K562 (cell line): ENCODE data around the gene ERRFI1. TPM values are rescaled to one million over a fixed set of nuclear protein-coding genes. Genes with fewer than 3 reads are reported as not detected.

ENCODE experiments used
- ATAC-seq: fragments of 200-7000 bp; cut with Tn5 transposase; 3 replicates; pipeline ENCODE4 v1.9.1; 2020; ENCODE audit warnings: moderate library complexity
- BruUV-seq: library from RNA; stranded (reverse); fragments of 400-500 nt; replicated peaks from 2 replicates; lab custom pipeline; 2021; lab: Mats Ljungman, UMichigan
- CTCF ChIA-PET: fragments of 300-600 bp; formaldehyde crosslinking; extraction: SDS; loops from one replicate; lab custom pipeline; 2021; ENCODE audit warnings: low intra/inter-chr PET ratio; lab: Yijun Ruan, JAX
- POLR2A ChIA-PET: fragments of 300-600, 350-650 bp; sonication (Branson Sonifier 250); formaldehyde crosslinking; extraction: SDS; loops from one replicate; lab custom pipeline; 2021; ENCODE audit warnings: antibody characterized with exemption, inconsistent platforms; lab: Yijun Ruan, JAX
- DNase-seq, 4 experiments: peaks; one replicate each; pipeline versions ENCODE4 v3.0.0 to v3.0.0-alpha.2; 2011 to 2018; ENCODE audit warnings: low spot score in 3 of 4, mixed read lengths in 3 of 4; ENCODE audit errors: extremely low read depth in 1 of 4
- FAIRE-seq: peaks from 2 replicates; lab custom pipeline; 2011; peaks lifted over from hg19 to GRCh38; lab: Jason Lieb, UNC
- H2AFZ ChIP-seq: 2 replicates; pipeline ENCODE4 v1.6.0; 2011; ENCODE audit warnings: low read depth, low read length, control low read depth, inconsistent platforms
- H3K27ac ChIP-seq: fragments of 200-600 bp; 3 replicates; pipeline ENCODE4 v1.8.0; 2011; ENCODE audit warnings: low read depth, mild to moderate bottlenecking, control low read depth, inconsistent platforms, low read length, moderate library complexity, mixed read lengths; ENCODE audit errors: extremely low read depth
- H3K27me3 ChIP-seq, 2 experiments: fragments of 300-600 bp in 1 of 2; 2 replicates in 1 of 2; 3 replicates in 1 of 2; pipeline versions ENCODE4 v1.6.0 to v1.8.0; 2011; ENCODE audit warnings: inconsistent platforms in 2 of 2, low read length in 2 of 2, mild to moderate bottlenecking in 1 of 2, mixed read lengths in 1 of 2, moderate library complexity in 1 of 2; ENCODE audit not compliant: control insufficient read depth in 2 of 2, insufficient read depth in 2 of 2
- H3K36me3 ChIP-seq: fragments of 300-600 bp; 3 replicates; pipeline ENCODE4 v1.8.0; 2011; ENCODE audit warnings: mild to moderate bottlenecking, low read length, inconsistent platforms; ENCODE audit not compliant: control insufficient read depth, insufficient read depth
- H3K4me1 ChIP-seq, 2 experiments: fragments of 200-600 bp in 1 of 2; replicated peaks in 1 of 2; 2 replicates in 1 of 2; 3 replicates in 1 of 2; pipeline versions ENCODE4 v1.5.1 to v1.8.0; 2011; ENCODE audit warnings: inconsistent platforms in 2 of 2, low read length in 2 of 2, mild to moderate bottlenecking in 1 of 2, mixed read lengths in 1 of 2, moderate library complexity in 1 of 2; ENCODE audit not compliant: control insufficient read depth in 2 of 2, insufficient read depth in 2 of 2
- H3K4me2 ChIP-seq: 2 replicates; pipeline ENCODE4 v1.6.1; 2011; ENCODE audit warnings: low read length, control low read depth, inconsistent platforms, mixed read lengths; ENCODE audit not compliant: insufficient read depth
- H3K4me3 ChIP-seq: fragments of 200-600 bp; sonication (generic), shearing (Covaris generic); 2 replicates; pipeline ENCODE4 v1.5.1; 2016; ENCODE audit warnings: control low read depth, inconsistent platforms
- H3K79me2 ChIP-seq: fragments of 200-600 bp; 3 replicates; pipeline ENCODE4 v1.8.0; 2011; ENCODE audit warnings: low read length, inconsistent platforms; ENCODE audit not compliant: control insufficient read depth, insufficient read depth
- H3K9ac ChIP-seq, 2 experiments: 2 replicates each; pipeline versions ENCODE4 v1.6.0 to v1.6.1; 2011; ENCODE audit warnings: low read depth in 2 of 2, low read length in 2 of 2, control low read depth in 1 of 2, inconsistent platforms in 1 of 2, mild to moderate bottlenecking in 1 of 2, mixed read lengths in 1 of 2; ENCODE audit not compliant: insufficient read depth in 1 of 2
- H3K9me1 ChIP-seq: one replicate; pipeline ENCODE4 v1.6.0; 2011; ENCODE audit warnings: inconsistent platforms, mild to moderate bottlenecking, low read length, moderate library complexity; ENCODE audit not compliant: control insufficient read depth, insufficient read depth
- H3K9me3 ChIP-seq: replicated peaks from 2 replicates; pipeline ENCODE4 v1.5.1; 2011; ENCODE audit warnings: low read depth, low read length, inconsistent platforms; ENCODE audit not compliant: control insufficient read depth, insufficient read depth
- H4K20me1 ChIP-seq: replicated peaks from 2 replicates; pipeline ENCODE4 v1.6.1; 2011; ENCODE audit warnings: low read length, inconsistent platforms, mixed read lengths; ENCODE audit not compliant: control insufficient read depth, insufficient read depth
- ARID1B ChIP-seq: fragments of 450-650 bp; IDR thresholded peaks from 2 replicates; pipeline ENCODE4 v1.6.1; 2016; ENCODE audit warnings: antibody characterized with exemption, mild to moderate bottlenecking, inconsistent platforms
- ELF2 ChIP-seq: fragments of 250-450 bp; sonication (Bioruptor Pico); IDR thresholded peaks from 2 replicates; pipeline ENCODE4 v1.5.0; 2021; ENCODE audit warnings: mild to moderate bottlenecking
- FUS ChIP-seq: fragments of 200-400 bp; formaldehyde crosslinking; optimal IDR thresholded peaks from 2 replicates; pipeline ENCODE3; 2017; ENCODE audit warnings: low read depth, low read length
- KDM4B ChIP-seq, 2 experiments: fragments of 450-650 bp in 1 of 2; sonication (generic) in 1 of 2; IDR thresholded peaks; 2 replicates each; pipeline ENCODE4 v1.6.1; 2016 to 2017; ENCODE audit warnings: borderline replicate concordance in 2 of 2, antibody characterized with exemption in 1 of 2, low read depth in 1 of 2, mild to moderate bottlenecking in 1 of 2
- NR2C1 ChIP-seq, 2 experiments: fragments of 450-650 bp; IDR thresholded peaks; 2 replicates each; pipeline ENCODE4 v1.6.1; 2017; ENCODE audit warnings: mild to moderate bottlenecking in 2 of 2, antibody characterized with exemption in 1 of 2, inconsistent platforms in 1 of 2, missing compliant biosample characterization in 1 of 2, missing genetic modification characterization in 1 of 2
- RAD51 ChIP-seq: fragments of 450-650 bp; IDR thresholded peaks from 2 replicates; pipeline ENCODE4 v1.7.1; 2016; ENCODE audit warnings: low read depth, mild to moderate bottlenecking, borderline replicate concordance
- SMAD1 ChIP-seq: fragments of 150-350 bp; IDR thresholded peaks from 2 replicates; pipeline ENCODE4 v1.6.1; 2014; ENCODE audit warnings: low read length, low read depth; ENCODE audit not compliant: partially characterized antibody
- SMARCA4 ChIP-seq: fragments of 450-650 bp; IDR thresholded peaks from 2 replicates; pipeline ENCODE4 v1.6.1; 2016
- TAF7 ChIP-seq: fragments of 450-650 bp; IDR thresholded peaks from 2 replicates; pipeline ENCODE4 v1.6.1; 2016; ENCODE audit warnings: missing genetic modification characterization, missing compliant biosample characterization
- TAL1 ChIP-seq: fragments of 450-650 bp; IDR thresholded peaks from 2 replicates; pipeline ENCODE4 v1.6.1; 2016; ENCODE audit warnings: mild to moderate bottlenecking
- TCFL5 ChIP-seq: fragments of 250-450 bp; sonication (Bioruptor Pico); conservative IDR thresholded peaks from 2 replicates; pipeline ENCODE4 v1.6.1; 2021; ENCODE audit warnings: mild to moderate bottlenecking, moderate library complexity, matching md5 sums
- THRAP3 ChIP-seq: fragments of 450-650 bp; IDR thresholded peaks from 2 replicates; pipeline ENCODE4 v1.6.1; 2016; ENCODE audit warnings: mild to moderate bottlenecking, inconsistent platforms, borderline replicate concordance
- ZNF174 ChIP-seq: fragments of 250-450 bp; sonication (Bioruptor Pico); IDR thresholded peaks from 2 replicates; pipeline ENCODE4 v1.4.0; 2020; ENCODE audit warnings: mild to moderate bottlenecking
- ZNF354B ChIP-seq: fragments of 250-450 bp; sonication (Bioruptor Pico); IDR thresholded peaks from 2 replicates; pipeline ENCODE4 v1.4.0; 2020
- ZNF644 ChIP-seq: fragments of 200-800 bp; sonication (Bioruptor generic); IDR thresholded peaks from 2 replicates; pipeline ENCODE4 v1.6.1; 2016; ENCODE audit warnings: low read depth, missing genetic modification characterization, missing compliant biosample characterization
- WGBS: fragments of 100-300 bp; shearing (Covaris generic); methylation state at CpG from one replicate; pipeline ENCODE4 v1.1.6; 2016; ENCODE audit warnings: low coverage, mixed read lengths; ENCODE audit not compliant: insufficient coverage; ENCODE audit errors: missing lambda C conversion rate; 5-methylcytosine and 5-hydroxymethylcytosine counted together
- in situ Hi-C: fragments of 300-500 bp; cut with MboI; formaldehyde crosslinking; loops from 4 replicates; pipeline ENCODE4 v1.15.0; 2018; ENCODE audit warnings: inconsistent platforms, mixed read lengths
- intact Hi-C: fragments of 100-400 bp; cut with micrococcal nuclease; formaldehyde crosslinking; loops from 2 replicates; pipeline ENCODE4 v1.14.2; 2022
- polyA plus RNA-seq, 8 experiments: library from polyadenylated mRNA; depleted of rRNA in 4 of 8; stranded (reverse) in 5 of 8; unstranded in 3 of 8; fragments of >200 nt; fragmentation: Nextera tagmentation in 2 of 8; fragmentation: Illumina TruSeq in 1 of 8; extraction: Ambion mirVana in 2 of 8; extraction: Trizol in 1 of 8; gene quantifications; 2 replicates each; pipeline versions ENCODE4 v1.2.1 to v1.2.3, GENCODE V29; 2011 to 2014; ENCODE audit warnings: inconsistent platforms in 1 of 8, missing spikeins in 1 of 8
- total RNA-seq, 7 experiments: library from RNA; depleted of rRNA in 6 of 7; stranded (reverse); fragments of >200 nt in 6 of 7; fragmentation: Illumina TruSeq in 2 of 7; extraction: Trizol in 2 of 7; gene quantifications; 2 replicates each; pipeline versions ENCODE4 v1.2.1 to v1.2.3, GENCODE V29; 2011 to 2021; ENCODE audit warnings: low replicate concordance in 1 of 7
- TF ChIP-seq, protein P1 (sequence below), 2 experiments: fragments of 450-650 bp in 1 of 2; sonication (generic) in 1 of 2; formaldehyde crosslinking in 1 of 2; IDR thresholded peaks in 1 of 2; conservative IDR thresholded peaks in 1 of 2; 2 replicates each; pipeline versions ENCODE4 v1.6.1 to v1.8.1; 2016 to 2023; ENCODE audit warnings: mild to moderate bottlenecking in 2 of 2, moderate library complexity in 2 of 2, inconsistent platforms in 1 of 2, missing genetic modification reagents in 1 of 2
- TF ChIP-seq, protein P2 (sequence below): sonication (generic); formaldehyde crosslinking; IDR thresholded peaks from 2 replicates; pipeline ENCODE4 v1.8.1; 2023; ENCODE audit warnings: mild to moderate bottlenecking, missing genetic modification reagents

The ERRFI1 gene
- total and polyA plus RNA-seq, 9 of the 15 experiments (the other 6 are each of a cell fraction or from before 2014, with no cell fraction given): 0.67 to 4.4 (median 1.1) TPM

DNA sequence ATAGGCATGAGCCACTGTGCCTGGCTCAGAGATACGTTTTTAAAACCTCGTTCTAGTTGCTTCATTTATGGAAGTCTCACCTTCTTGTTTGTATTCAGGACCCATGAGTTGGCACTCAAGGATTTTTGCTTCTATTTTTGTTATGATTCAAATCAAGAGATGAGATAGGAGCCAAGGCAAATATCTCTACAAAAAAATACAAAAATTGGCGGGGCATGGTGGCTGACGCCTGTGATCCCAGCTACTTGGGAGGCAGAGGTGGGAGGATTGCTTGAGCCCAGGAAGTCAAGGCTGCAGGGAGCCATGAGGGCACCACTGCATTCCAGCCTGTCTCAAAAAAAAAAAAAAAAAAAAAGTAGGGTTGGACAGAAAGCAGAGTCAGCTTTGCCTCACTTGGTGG, 36.8 kb upstream of the ERRFI1 start (continued):
- no peak for TF ChIP-seq ZNF354B
- no peak for TF ChIP-seq SMAD1
- TF ChIP-seq TAF7 (tag): no peak
- TF ChIP-seq FUS: no peak
- TF ChIP-seq THRAP3: no peak
- no peak for TF ChIP-seq KDM4B (IDR thresholded peaks at IDR 0.05; ENCODE audit: borderline replicate concordance in 2 of 2, low read depth in 1 of 2)
- TF ChIP-seq TCFL5: no peak
- TF ChIP-seq, all 486 proteins: peak for 0

DNA sequence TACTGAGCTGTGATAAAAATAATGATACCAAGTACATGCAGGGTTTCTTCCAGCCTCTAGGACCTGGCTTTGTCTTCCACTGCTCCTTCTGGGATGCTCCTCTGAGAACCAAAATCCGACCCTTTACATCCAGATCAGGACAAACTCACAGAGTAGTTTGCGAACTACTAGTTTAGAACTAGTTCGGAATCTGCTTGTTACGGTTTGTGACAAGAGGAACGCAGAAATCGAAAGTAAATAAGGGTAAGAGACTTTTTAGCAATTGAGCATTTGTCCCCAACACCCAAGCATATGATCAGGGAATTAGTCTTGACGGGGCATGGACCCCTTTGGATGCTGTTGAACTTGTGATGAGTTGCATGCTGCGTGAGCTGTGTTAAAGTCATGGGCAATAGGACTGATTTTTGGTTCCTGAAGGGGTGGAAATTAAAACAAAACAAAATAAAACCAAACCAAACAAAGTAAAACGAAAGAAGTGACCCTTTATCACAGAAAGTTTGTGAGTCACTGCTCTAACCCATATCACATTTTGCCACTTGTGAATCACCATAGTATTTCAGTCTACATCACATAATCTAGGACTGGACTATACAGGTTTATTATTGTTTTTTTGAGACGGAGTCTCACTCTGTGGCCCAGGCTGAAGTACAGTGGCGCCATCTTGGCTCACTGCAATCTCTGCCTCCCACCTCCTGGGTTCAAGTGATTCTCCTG, 35.7 kb upstream of the ERRFI1 start:
- Histone ChIP-seq H3K9ac (no peak overlapping the region), H3K36me3 (no peaks in the 10 kb centered on the region), H3K4me3 (0 out of 2 replicates have a peak overlapping the region, but pooled peaks have one; percentile 9), H3K4me2 (peak overlapping the region; percentile 56), H3K4me1 (peaks cover 0 to 2% of the 10 kb centered on the region in 2 experiments; a peak in 1 of 5 replicates), H3K27ac (no peak overlapping the region), H2AFZ (peak overlapping the region; percentile 44), H3K79me2 (no peaks in the 10 kb centered on the region), H3K27me3 (peaks cover 12 to 15% of the 10 kb centered on the region in 2 experiments), H3K9me3 (peaks cover 4% of the 10 kb centered on the region; the same call in 1 of the 2 replicates), H3K9me1 (no peaks in the 10 kb centered on the region), H4K20me1 (no peaks in the 10 kb centered on the region; the same call in 1 of the 2 replicates)
- intact Hi-C loops: no loop called here
- ATAC-seq (peak; percentile 50; the same call in 1 of the 3 replicates), DNase-seq (peak in 1 of 4 experiments; percentile 6), FAIRE-seq (no peak)
- in situ Hi-C loops: no loop called here
- no TSS peak for BruUV-seq
- ChIA-PET POLR2A (interaction anchor here (0.9 kb wide), 1 partner anchor 13 kb away, joined by 3 read pairs; no protein-coding TSS in a partner anchor), CTCF (no interaction called here)
- WGBS: 5% methylated on average over 11 of the region's 11 CpGs
- TF ChIP-seq ARID1B (peak; percentile 37; the same call in 1 of the 2 replicates), RAD51 (no peak), TAL1 (no peak), NR2C1 (IDR thresholded peaks at IDR 0.05) (no peak), NR2C1 (tag; IDR thresholded peaks at IDR 0.05) (no peak), ELF2 (no peak), SMARCA4 (0 out of 2 replicates have a peak, but pooled peaks have one; percentile 19), ZNF174 (no peak), ZNF644 (no peak)
- TF ChIP-seq, protein P1, sequence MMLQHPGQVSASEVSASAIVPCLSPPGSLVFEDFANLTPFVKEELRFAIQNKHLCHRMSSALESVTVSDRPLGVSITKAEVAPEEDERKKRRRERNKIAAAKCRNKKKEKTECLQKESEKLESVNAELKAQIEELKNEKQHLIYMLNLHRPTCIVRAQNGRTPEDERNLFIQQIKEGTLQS (IDR thresholded peaks at IDR 0.05): peak; percentile 47; the same call in 1 of the 2 replicates
- TF ChIP-seq, protein P1 (CRISPR knock-in tag; conservative IDR thresholded peaks at IDR 0.05): no peak
- TF ChIP-seq, protein P2, sequence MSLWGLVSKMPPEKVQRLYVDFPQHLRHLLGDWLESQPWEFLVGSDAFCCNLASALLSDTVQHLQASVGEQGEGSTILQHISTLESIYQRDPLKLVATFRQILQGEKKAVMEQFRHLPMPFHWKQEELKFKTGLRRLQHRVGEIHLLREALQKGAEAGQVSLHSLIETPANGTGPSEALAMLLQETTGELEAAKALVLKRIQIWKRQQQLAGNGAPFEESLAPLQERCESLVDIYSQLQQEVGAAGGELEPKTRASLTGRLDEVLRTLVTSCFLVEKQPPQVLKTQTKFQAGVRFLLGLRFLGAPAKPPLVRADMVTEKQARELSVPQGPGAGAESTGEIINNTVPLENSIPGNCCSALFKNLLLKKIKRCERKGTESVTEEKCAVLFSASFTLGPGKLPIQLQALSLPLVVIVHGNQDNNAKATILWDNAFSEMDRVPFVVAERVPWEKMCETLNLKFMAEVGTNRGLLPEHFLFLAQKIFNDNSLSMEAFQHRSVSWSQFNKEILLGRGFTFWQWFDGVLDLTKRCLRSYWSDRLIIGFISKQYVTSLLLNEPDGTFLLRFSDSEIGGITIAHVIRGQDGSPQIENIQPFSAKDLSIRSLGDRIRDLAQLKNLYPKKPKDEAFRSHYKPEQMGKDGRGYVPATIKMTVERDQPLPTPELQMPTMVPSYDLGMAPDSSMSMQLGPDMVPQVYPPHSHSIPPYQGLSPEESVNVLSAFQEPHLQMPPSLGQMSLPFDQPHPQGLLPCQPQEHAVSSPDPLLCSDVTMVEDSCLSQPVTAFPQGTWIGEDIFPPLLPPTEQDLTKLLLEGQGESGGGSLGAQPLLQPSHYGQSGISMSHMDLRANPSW: no peak
